ENCODE data around the gene GPR68.

DNA sequence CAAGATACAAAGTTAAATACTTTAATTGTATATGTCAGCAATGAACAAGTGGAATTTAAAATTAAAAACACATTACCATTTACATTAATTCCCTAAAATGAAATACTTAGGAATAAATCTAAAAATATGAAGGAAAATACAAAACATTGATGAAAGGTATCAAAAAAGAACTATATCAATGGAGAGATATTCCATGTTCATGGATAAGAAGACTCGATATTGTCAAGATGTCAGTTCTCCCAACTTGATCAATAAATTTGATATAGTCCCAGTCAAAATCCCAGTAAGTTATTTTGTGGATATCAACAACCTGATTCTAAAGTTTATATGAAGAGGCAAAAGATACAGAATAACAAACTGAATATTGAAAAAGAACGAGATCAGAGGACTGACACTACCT, 33.5 kb downstream of the GPR68 start:
- TF ChIP-seq CTCF (IDR thresholded peaks at IDR 0.05) = no peak
- no peak for TF ChIP-seq EP300 (IDR thresholded peaks at IDR 0.05)
- TF ChIP-seq POLR2A (IDR thresholded peaks at IDR 0.05) = no peak

Data from suprapubic skin (tissue), 3 donors.